Naive thymus-derived CD4-positive, alpha-beta T cell (primary cell): Measurements from ENCODE around the gene POFUT2. TPM values are rescaled to one million over a fixed set of nuclear protein-coding genes. Genes with fewer than 3 reads are reported as not detected.
"Not testable (repeated sequence)": the region's sequence is repeated elsewhere in the genome, so short reads cannot be mapped to it uniquely, and the experiment has no call there.

Experiments used
- ATAC-seq: fragments of 150-1000 bp; cut with Tn5 transposase; 2 replicates; pipeline ENCODE4 v1.10.0; 2021; ENCODE audit warnings: mild to moderate bottlenecking, moderate library complexity
- CTCF ChIA-PET: fragments of 350-600 bp; sonication (Branson Sonifier 250); formaldehyde crosslinking; loops from one replicate; lab custom pipeline; 2021; ENCODE audit warnings: antibody characterized with exemption; lab: Charles Lee
- POLR2A ChIA-PET: fragments of 350-600 bp; sonication (Branson Sonifier 250); formaldehyde crosslinking; loops from one replicate; lab custom pipeline; 2021; ENCODE audit warnings: antibody characterized with exemption, inconsistent platforms; lab: Charles Lee
- DNase-seq, 9 donors: peaks; one replicate each; pipeline versions ENCODE4 v3.0.0 to v3.0.0-alpha.2; 2020 to 2022; ENCODE audit warnings: mixed read lengths in 1 of 9
- H3K27ac ChIP-seq: one replicate; pipeline ENCODE4 v1.7.0; 2013; ENCODE audit warnings: mild to moderate bottlenecking, low read depth, low read length, moderate library complexity
- H3K27me3 ChIP-seq, 2 donors: one replicate each; pipeline ENCODE4 v1.7.0; 2013; ENCODE audit warnings: low read length in 2 of 2, mild to moderate bottlenecking in 2 of 2, moderate library complexity in 2 of 2; ENCODE audit not compliant: control insufficient read depth in 2 of 2, insufficient read depth in 2 of 2
- H3K36me3 ChIP-seq, 3 experiments: 1 replicate in 2 of 3; 2 replicates in 1 of 3; pipeline ENCODE4 v1.7.0; 2013; ENCODE audit warnings: low read length in 3 of 3, mild to moderate bottlenecking in 3 of 3, moderate library complexity in 1 of 3; ENCODE audit not compliant: insufficient read depth in 3 of 3, control insufficient read depth in 2 of 3
- H3K4me1 ChIP-seq, 2 donors: one replicate each; pipeline ENCODE4 v1.7.0; 2013; ENCODE audit warnings: low read length in 2 of 2, mild to moderate bottlenecking in 2 of 2, moderate library complexity in 1 of 2; ENCODE audit not compliant: control insufficient read depth in 2 of 2, insufficient read depth in 2 of 2
- H3K4me3 ChIP-seq: 2 replicates; pipeline ENCODE4 v1.7.0; 2013; ENCODE audit warnings: mild to moderate bottlenecking, low read length
- H3K9me3 ChIP-seq, 3 experiments: 1 replicate in 2 of 3; 2 replicates in 1 of 3; pipeline ENCODE4 v1.7.0; 2013; ENCODE audit warnings: low read length in 3 of 3; ENCODE audit not compliant: control insufficient read depth in 2 of 3
- H3K27ac Mint-ChIP-seq, 9 donors: one replicate each; pipeline ENCODE4 v1.8.0; 2020 to 2022; ENCODE audit warnings: mixed read lengths in 9 of 9, mild to moderate bottlenecking in 8 of 9, moderate library complexity in 5 of 9, inconsistent platforms in 2 of 9
- H3K27me3 Mint-ChIP-seq, 5 donors: one replicate each; pipeline ENCODE4 v1.8.0; 2021 to 2022; ENCODE audit warnings: mixed read lengths in 5 of 5, mild to moderate bottlenecking in 1 of 5
- H3K36me3 Mint-ChIP-seq, 5 donors: one replicate each; pipeline ENCODE4 v1.8.0; 2020 to 2022; ENCODE audit warnings: mixed read lengths in 5 of 5, mild to moderate bottlenecking in 3 of 5, inconsistent platforms in 1 of 5
- H3K4me1 Mint-ChIP-seq, 7 donors: one replicate each; pipeline ENCODE4 v1.8.0; 2020 to 2022; ENCODE audit warnings: mixed read lengths in 7 of 7, mild to moderate bottlenecking in 3 of 7, inconsistent platforms in 1 of 7
- H3K4me3 Mint-ChIP-seq, 10 donors: one replicate each; pipeline ENCODE4 v1.8.0; 2020 to 2022; ENCODE audit warnings: mild to moderate bottlenecking in 10 of 10, mixed read lengths in 10 of 10, moderate library complexity in 6 of 10, inconsistent platforms in 2 of 10
- H3K9me3 Mint-ChIP-seq, 11 donors: one replicate each; pipeline ENCODE4 v1.8.0; 2020 to 2022; ENCODE audit warnings: mixed read lengths in 11 of 11, mild to moderate bottlenecking in 4 of 11, inconsistent platforms in 1 of 11, moderate library complexity in 1 of 11
- intact Hi-C, 2 donors: fragments of 100-400 bp; cut with micrococcal nuclease; formaldehyde crosslinking; loops; one replicate each; pipeline ENCODE4 v1.15.1; 2023
- polyA plus RNA-seq, 2 donors: library from polyadenylated mRNA; unstranded; fragments of 300-500 nt; fragmentation: Illumina TruSeq; gene quantifications; one replicate each; pipeline ENCODE4 v1.2.3, GENCODE V29; 2021
- total RNA-seq, 6 experiments: library from RNA in 5 of 6; stranded (reverse) in 5 of 6; gene quantifications; 1 replicate in 5 of 6; 2 replicates in 1 of 6; pipeline ENCODE4 v1.2.3 and lab custom pipeline; 2021 to 2026

POFUT2 gene
- total and polyA plus RNA-seq, 7 experiments from 2014 or later, result 3.8 to 53.3 (median 45.3) TPM

GRCh38 chr21:45317398-45318145, 29.9 kb upstream of the POFUT2 start:
- peaks cover 4 to 17% (median 8%) of the 10 kb centered on the region in 7 donors for H3K4me1 Mint-ChIP-seq
- H3K9me3 ChIP-seq, result no peaks in the 10 kb centered on the region
- H3K4me3 ChIP-seq, result no peak overlapping the region
- intact Hi-C loops, result no loop called here
- H3K27me3 ChIP-seq, result no peaks in the 10 kb centered on the region
- no peaks in the 10 kb centered on the region for H3K36me3 ChIP-seq
- CTCF ChIA-PET, result interaction anchor here (1.0 kb wide), 1 partner anchor 8 kb away, joined by 3 read pairs; no protein-coding TSS in a partner anchor
- peaks cover 0 to 4% (median 0%) of the 10 kb centered on the region in 11 donors for H3K9me3 Mint-ChIP-seq
- H3K36me3 Mint-ChIP-seq, result no peaks in the 10 kb centered on the region
- DNase-seq, result no peak
- H3K27ac ChIP-seq, result no peak overlapping the region
- peaks cover 0 to 10% of the 10 kb centered on the region in 2 donors for H3K4me1 ChIP-seq
- no peak for ATAC-seq
- H3K27me3 Mint-ChIP-seq, result peaks cover 0 to 25% (median 0%) of the 10 kb centered on the region in 5 donors
- peak overlapping the region in 2 of 9 donors; percentile 20 to 63 for H3K27ac Mint-ChIP-seq
- POLR2A ChIA-PET, result no interaction called here
- no peak overlapping the region for H3K4me3 Mint-ChIP-seq

GRCh38 chr21:45316871-45317397, 29.2 kb upstream of the POFUT2 start:
- Mint-ChIP-seq H3K36me3 (peaks cover 0 to 4% (median under 1%) of the 10 kb centered on the region in 5 donors), H3K27me3 (peaks cover 0 to 25% (median 0%) of the 10 kb centered on the region in 5 donors), H3K27ac (no peak overlapping the region), H3K4me1 (peaks cover 0 to 10% (median 2%) of the 10 kb centered on the region in 7 donors), H3K9me3 (peaks cover 0 to 10% (median 0%) of the 10 kb centered on the region in 11 donors), H3K4me3 (no peak overlapping the region)
- H3K4me3 ChIP-seq, result no peak overlapping the region
- peaks cover 0 to 7% of the 10 kb centered on the region in 2 donors for H3K4me1 ChIP-seq
- no peaks in the 10 kb centered on the region for H3K9me3 ChIP-seq
- DNase-seq, result no peak
- intact Hi-C loops, result no loop called here
- POLR2A ChIA-PET, result no interaction called here
- no peaks in the 10 kb centered on the region for H3K27me3 ChIP-seq
- no peak for ATAC-seq
- CTCF ChIA-PET, result interaction anchor here (1.0 kb wide), 1 partner anchor 8 kb away, joined by 3 read pairs; no protein-coding TSS in a partner anchor
- no peak overlapping the region for H3K27ac ChIP-seq
- no peaks in the 10 kb centered on the region for H3K36me3 ChIP-seq

- not testable (repeated sequence) for H3K36me3 Mint-ChIP-seq
These were observed 28.2 kb upstream of the POFUT2 start for GRCh38 chr21:45315676-45316470.

GRCh38 chr21:45313682-45314081, 26.0 kb upstream of the POFUT2 start:
- Histone ChIP-seq H3K27ac (no peak overlapping the region), H3K36me3 (no peaks in the 10 kb centered on the region), H3K4me1 (peaks cover 0 to 4% of the 10 kb centered on the region in 2 donors), H3K27me3 (no peaks in the 10 kb centered on the region), H3K9me3 (no peaks in the 10 kb centered on the region), H3K4me3 (no peak overlapping the region)
- peaks cover 0 to 8% (median 4%) of the 10 kb centered on the region in 7 donors for H3K4me1 Mint-ChIP-seq
- H3K9me3 Mint-ChIP-seq, result peaks cover 0 to 11% (median 0%) of the 10 kb centered on the region in 11 donors
- H3K4me3 Mint-ChIP-seq, result no peak overlapping the region
- ATAC-seq, result no peak
- peaks cover 0 to 25% (median 0%) of the 10 kb centered on the region in 5 donors for H3K27me3 Mint-ChIP-seq
- intact Hi-C loops, result no loop called here
- POLR2A ChIA-PET, result interaction anchor here (1.1 kb wide), 1 partner anchor 11 kb away, joined by 3 read pairs; no protein-coding TSS in a partner anchor
- DNase-seq, result no peak
- CTCF ChIA-PET, result no interaction called here
- H3K27ac Mint-ChIP-seq, result peak overlapping the region in 2 of 9 donors; percentile 49 to 78
- peaks cover 0 to 9% (median 8%) of the 10 kb centered on the region in 5 donors for H3K36me3 Mint-ChIP-seq

More at GRCh38 chr21:45315676-45316470, 28.2 kb upstream of the POFUT2 start:
- peaks cover 0 to 11% (median 0%) of the 10 kb centered on the region in 11 donors for H3K9me3 Mint-ChIP-seq
- H3K4me3 Mint-ChIP-seq, H3K27me3 ChIP-seq, H3K4me1 ChIP-seq, H3K9me3 ChIP-seq, H3K4me1 Mint-ChIP-seq, ATAC-seq, H3K36me3 ChIP-seq, H3K27ac ChIP-seq, POLR2A ChIA-PET, DNase-seq, intact Hi-C loops, CTCF ChIA-PET, H3K4me3 ChIP-seq: not testable (repeated sequence)
- H3K27me3 Mint-ChIP-seq, result peaks cover 0 to 25% (median 0%) of the 10 kb centered on the region in 5 donors
- peak overlapping the region in 2 of 9 donors; percentile 41 to 45 for H3K27ac Mint-ChIP-seq

- Mint-ChIP-seq H3K36me3 (peaks cover 0 to 9% (median 8%) of the 10 kb centered on the region in 5 donors), H3K4me3 (no peak overlapping the region), H3K9me3 (peaks cover 0 to 11% (median 0%) of the 10 kb centered on the region in 11 donors), H3K4me1 (peaks cover 0 to 8% (median 5%) of the 10 kb centered on the region in 7 donors), H3K27ac (no peak overlapping the region), H3K27me3 (peaks cover 0 to 25% (median 0%) of the 10 kb centered on the region in 5 donors)
- H3K27ac ChIP-seq, result no peak overlapping the region
- H3K4me1 ChIP-seq, result peaks cover 0 to 4% of the 10 kb centered on the region in 2 donors
- ChIA-PET POLR2A (interaction anchor here (1.1 kb wide), 1 partner anchor 10 kb away, joined by 3 read pairs; no protein-coding TSS in a partner anchor), CTCF (no interaction called here)
- H3K36me3 ChIP-seq, result no peaks in the 10 kb centered on the region
- no peak for DNase-seq
- intact Hi-C loops, result no loop called here
- no peaks in the 10 kb centered on the region for H3K9me3 ChIP-seq
- ATAC-seq, result no peak
- no peak overlapping the region for H3K4me3 ChIP-seq
- H3K27me3 ChIP-seq, result no peaks in the 10 kb centered on the region
These were observed 25.3 kb upstream of the POFUT2 start for GRCh38 chr21:45313015-45313414.

- peaks cover 0 to 4% of the 10 kb centered on the region in 2 donors for H3K4me1 ChIP-seq
- no peaks in the 10 kb centered on the region for H3K36me3 ChIP-seq
- CTCF ChIA-PET, result no interaction called here
- no peaks in the 10 kb centered on the region for H3K9me3 ChIP-seq
- DNase-seq, result no peak
- peaks cover 0 to 25% (median 0%) of the 10 kb centered on the region in 5 donors for H3K27me3 Mint-ChIP-seq
- H3K27ac ChIP-seq, result no peak overlapping the region
- H3K4me1 Mint-ChIP-seq, result peaks cover 0 to 13% (median 5%) of the 10 kb centered on the region in 7 donors
- POLR2A ChIA-PET, result no interaction called here
- H3K9me3 Mint-ChIP-seq, result peaks cover 0 to 11% (median 0%) of the 10 kb centered on the region in 11 donors
- no peak overlapping the region for H3K4me3 Mint-ChIP-seq
- no peak for ATAC-seq
- H3K27ac Mint-ChIP-seq, result no peak overlapping the region
- no peak overlapping the region for H3K4me3 ChIP-seq
- peaks cover 0 to 9% (median 8%) of the 10 kb centered on the region in 5 donors for H3K36me3 Mint-ChIP-seq
- intact Hi-C loops, result no loop called here
- H3K27me3 ChIP-seq, result no peaks in the 10 kb centered on the region
These were observed 24.6 kb upstream of the POFUT2 start for GRCh38 chr21:45312296-45312695.
